Lower leg skin (tissue), 3 donors: Measurements from ENCODE around the gene SPAG4.

ENCODE experiments used
- CTCF ChIP-seq, 3 donors: fragments of 450-650 bp; IDR thresholded peaks; one replicate each; pipeline ENCODE4 v1.5.1; 2016; ENCODE audit warnings: antibody characterized with exemption in 3 of 3, mild to moderate bottlenecking in 3 of 3, moderate library complexity in 2 of 3
- POLR2A ChIP-seq, 2 donors: fragments of 450-650 bp; IDR thresholded peaks; one replicate each; pipeline ENCODE4 v1.6.1; 2016 to 2017; ENCODE audit warnings: antibody characterized with exemption in 2 of 2, mild to moderate bottlenecking in 1 of 2, moderate library complexity in 1 of 2

- TF ChIP-seq CTCF (IDR thresholded peaks at IDR 0.05) (no peak), POLR2A (IDR thresholded peaks at IDR 0.05) (no peak)
Observed at GRCh38 chr20:35616465-35617396, 1.1 kb downstream of the SPAG4 start.
